ENCODE measurements around the gene PCDHGA3.
"Not testable (repeated sequence)": the region's sequence is repeated elsewhere in the genome, so short reads cannot be mapped to it uniquely, and the experiment has no call there.

Gene PCDHGA3

GRCh38 chr5:141383345-141383744 is 39.7 kb downstream of the PCDHGA3 start:
- no peak for DNase-seq (ENCODE audit: low read depth)

- no peak for DNase-seq (ENCODE audit: low read depth)
Measured at GRCh38 chr5:141384471-141385267, 41.0 kb downstream of the PCDHGA3 start.

GRCh38 chr5:141387557-141388311 is 44.1 kb downstream of the PCDHGA3 start, which contains the start of gene PCDHGB4:
Gene PCDHGB4, plus strand, starts transcription at chr5:141387698. Its CDS starts 187 bp downstream, at chr5:141387885.
- DNase-seq (ENCODE audit: low read depth): not testable (repeated sequence)

GRCh38 chr5:141388661-141389060 is 45.0 kb downstream of the PCDHGA3 start:
- no peak for DNase-seq (ENCODE audit: low read depth)

- DNase-seq (ENCODE audit: low read depth): no peak
Measured at GRCh38 chr5:141389153-141390042, 45.8 kb downstream of the PCDHGA3 start.

GRCh38 chr5:141392429-141393198 is 49.0 kb downstream of the PCDHGA3 start, which contains the start of gene PCDHGA8:
Gene PCDHGA8, plus strand, starts transcription at chr5:141392633. Its CDS starts 181 bp downstream, at chr5:141392814.
- DNase-seq (ENCODE audit: low read depth): no peak

- DNase-seq (ENCODE audit: low read depth): no peak
Measured at GRCh38 chr5:141393267-141393666, 49.6 kb downstream of the PCDHGA3 start.

- DNase-seq (ENCODE audit: low read depth): not testable (repeated sequence)
Measured at GRCh38 chr5:141394401-141395187, 51.0 kb downstream of the PCDHGA3 start.

Measured in activated T-helper 1 cell treated with Interleukin-2 at 50 U/mL for 16 hours (primary cell).